Measurements from ENCODE around the gene APOL2. TPM values are rescaled to one million over a fixed set of nuclear protein-coding genes. Genes with fewer than 3 reads are reported as not detected.
"Not testable (repeated sequence)": the region's sequence is repeated elsewhere in the genome, so short reads cannot be mapped to it uniquely, and the experiment has no call there.

The APOL2 gene
- total RNA-seq, 1 donor from 2014 or later, result 10.8 TPM

GRCh38 chr22:36196254-36197064 is 42.9 kb downstream of the APOL2 start:
- ATAC-seq, result no peak

GRCh38 chr22:36194971-36195370 is 44.4 kb downstream of the APOL2 start:
- ATAC-seq, result peak; percentile 65

- ATAC-seq, result no peak
These were observed 44.9 kb downstream of the APOL2 start for GRCh38 chr22:36194385-36194784.

DNA sequence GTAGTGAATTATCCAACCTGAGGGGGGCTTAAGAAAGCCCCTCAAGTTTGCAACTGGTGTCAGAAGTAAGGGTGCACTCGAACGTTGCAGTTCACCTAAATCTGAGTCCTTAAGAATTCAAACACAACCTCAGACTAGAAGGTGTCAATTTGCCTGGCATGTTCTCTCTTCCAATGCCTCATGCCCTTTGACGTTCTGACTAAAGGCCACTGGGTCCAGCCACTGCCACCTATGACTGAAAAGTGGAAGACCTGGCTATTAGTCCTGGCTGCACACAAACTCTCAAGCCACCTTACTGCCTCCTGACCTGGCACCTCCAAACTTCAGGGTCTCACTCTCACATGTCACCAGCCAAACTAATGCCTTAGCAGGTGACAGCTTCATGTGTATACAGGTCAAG is 45.8 kb downstream of the APOL2 start:
- no peak for ATAC-seq

GRCh38 chr22:36193171-36193570 is 46.2 kb downstream of the APOL2 start:
- no peak for ATAC-seq

GRCh38 chr22:36192542-36192941 is 46.8 kb downstream of the APOL2 start:
- no peak for ATAC-seq

GRCh38 chr22:36191106-36191836 is 48.1 kb downstream of the APOL2 start:
- ATAC-seq, result no peak

GRCh38 chr22:36187862-36188261 is 51.5 kb downstream of the APOL2 start:
- not testable (repeated sequence) for ATAC-seq

DNA sequence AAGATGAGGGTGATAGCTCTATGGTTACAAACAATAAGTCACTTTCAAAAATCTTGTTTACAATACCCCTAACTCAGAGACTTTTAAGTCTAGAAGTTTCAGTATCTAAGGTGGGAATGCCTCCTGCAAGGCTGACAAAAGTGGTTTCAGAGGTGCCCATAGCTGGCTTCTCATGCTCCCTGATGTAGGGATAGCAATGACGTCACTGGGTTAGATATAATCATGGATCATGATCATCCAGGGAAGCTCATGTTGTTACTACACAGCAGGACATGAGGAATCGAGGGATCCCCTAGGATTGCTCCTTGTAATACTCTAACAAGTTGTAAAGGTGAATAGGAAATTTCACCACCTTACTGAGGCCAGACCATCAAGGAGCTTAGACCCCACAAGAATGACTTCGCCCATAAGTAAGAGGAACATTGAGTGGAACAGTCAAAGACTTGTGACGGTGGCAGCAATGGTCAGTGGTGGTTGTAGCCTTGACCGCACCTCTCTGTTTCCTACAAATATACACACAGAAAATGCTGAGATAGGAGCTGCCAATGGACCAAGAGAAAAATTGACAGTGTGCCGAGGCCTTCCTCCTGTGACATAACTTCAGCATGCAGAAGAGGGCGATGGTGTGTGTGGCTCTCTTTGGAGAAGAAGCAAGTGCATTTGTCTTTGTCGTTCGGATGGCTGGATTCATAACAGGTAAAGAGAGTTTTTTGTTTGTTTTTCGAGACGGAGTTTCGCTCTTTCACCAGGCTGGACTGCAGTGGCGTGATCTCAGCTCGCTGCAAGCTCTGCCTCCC is 53.3 kb downstream of the APOL2 start:
- ATAC-seq, result no peak

- ATAC-seq, result no peak
These were observed 54.8 kb downstream of the APOL2 start for GRCh38 chr22:36184433-36185025.

DNA sequence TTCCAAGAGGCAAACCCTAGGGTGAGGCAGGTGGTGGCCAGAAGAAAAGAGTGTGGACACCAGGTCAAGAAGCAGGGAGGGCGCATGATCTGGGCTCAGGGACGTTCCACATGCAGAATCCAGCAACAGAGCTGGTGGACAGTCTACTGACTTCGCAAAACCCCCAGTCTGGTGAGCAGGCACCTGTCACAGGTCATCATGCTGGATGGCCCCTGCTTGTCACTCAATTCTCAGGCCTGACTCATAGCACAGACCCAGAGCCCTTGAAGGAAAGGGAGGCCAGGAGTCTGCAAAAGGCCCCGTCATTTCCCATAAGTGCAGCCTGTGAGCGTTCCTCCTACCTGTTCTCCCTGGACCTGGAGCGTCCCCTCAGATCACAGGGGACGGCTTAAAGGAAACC is 55.9 kb downstream of the APOL2 start:
- ATAC-seq, result no peak

GRCh38 chr22:36182857-36183256 is 56.5 kb downstream of the APOL2 start:
- no peak for ATAC-seq

DNA sequence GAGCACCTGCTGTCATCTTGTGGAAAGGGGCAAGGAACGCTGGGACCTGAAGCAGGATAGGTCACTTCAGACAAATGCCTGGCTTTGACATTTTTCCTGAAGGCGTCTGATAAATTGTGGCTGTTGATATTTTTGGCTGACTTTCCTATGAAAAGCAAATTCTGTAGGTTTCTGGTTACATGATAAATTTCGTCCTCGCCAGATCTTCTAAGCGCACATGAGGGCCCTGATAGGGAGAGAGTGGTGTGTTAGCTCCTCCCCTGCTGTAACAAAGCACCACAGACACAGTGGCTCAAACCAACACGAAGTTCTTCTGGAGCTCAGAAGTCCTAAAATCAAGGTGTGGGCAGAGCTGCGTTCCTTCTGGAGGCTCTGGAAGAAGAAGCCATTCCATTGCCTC is 57.3 kb downstream of the APOL2 start:
- no peak for ATAC-seq

GRCh38 chr22:36180928-36181327 is 58.4 kb downstream of the APOL2 start:
- ATAC-seq, result no peak

DNA sequence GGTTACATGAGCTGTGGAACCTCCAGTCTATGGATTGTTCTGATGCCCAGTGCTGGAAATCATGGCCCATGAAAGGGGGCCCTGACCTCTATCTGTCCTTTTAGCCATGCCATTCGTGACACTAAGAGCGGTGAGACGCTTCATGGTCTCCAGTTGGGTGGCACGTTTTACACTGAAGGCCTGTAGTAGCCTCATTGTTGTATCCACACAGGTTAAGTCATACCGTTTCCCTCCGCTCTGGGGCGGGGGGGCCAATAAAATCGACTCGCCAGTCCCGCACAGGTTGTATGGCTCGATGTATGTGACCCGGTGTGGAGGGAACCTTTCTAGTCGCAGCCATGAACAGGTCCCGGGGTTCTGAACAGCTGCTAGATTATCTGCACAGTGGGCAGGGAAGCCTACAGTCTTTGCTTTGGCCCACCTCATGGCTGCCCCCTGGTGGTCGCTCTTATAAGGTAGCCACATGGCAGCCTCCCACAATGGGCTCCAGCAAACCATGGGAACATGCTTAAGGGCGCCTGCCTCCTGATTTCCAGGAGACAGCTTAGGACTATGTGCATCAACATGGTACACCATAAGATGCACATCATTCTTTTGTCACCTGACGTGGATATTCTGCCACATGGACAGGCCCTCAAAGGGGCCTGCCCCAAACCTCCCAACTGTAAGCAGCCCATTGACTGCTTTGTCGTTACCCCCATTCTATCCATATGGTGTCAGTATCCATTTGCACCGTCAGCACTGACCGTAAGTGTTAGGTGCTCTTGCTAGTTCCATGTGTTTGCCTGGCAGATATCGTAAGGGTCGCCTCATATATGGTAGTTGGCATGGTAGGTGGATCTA is 59.1 kb downstream of the APOL2 start:
- ATAC-seq, result peak; percentile 87

DNA sequence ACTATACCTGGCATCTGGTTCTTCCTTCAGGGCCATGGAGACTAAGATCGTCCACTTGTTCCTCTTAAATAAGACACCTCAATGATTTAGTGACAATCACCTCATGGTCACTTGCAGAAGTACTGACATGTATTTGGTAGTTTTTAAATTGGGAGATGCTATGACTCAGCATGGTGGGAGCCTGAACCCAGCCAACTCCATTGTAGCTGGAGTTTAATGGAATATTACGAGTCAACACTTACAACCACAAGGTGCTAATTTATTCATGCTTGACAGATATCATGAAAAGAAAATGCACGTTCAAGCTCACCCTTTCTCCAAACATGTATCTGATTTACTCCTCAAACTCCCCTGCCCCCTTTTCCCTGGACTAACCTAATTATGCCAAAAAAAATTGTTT is 62.2 kb downstream of the APOL2 start:
- ATAC-seq, result no peak

Other genes starting within 250 kb of the APOL2 start
- 42.9 TPM for gene RBFOX2, start 210.7 kb downstream of the APOL2 start, total RNA-seq
- gene APOL3, start 78.8 kb downstream of the APOL2 start, total RNA-seq, result 8.7 TPM
- 3.5 TPM for gene APOL4, start 37.7 kb downstream of the APOL2 start, total RNA-seq
- gene APOL1, start 13.6 kb upstream of the APOL2 start, total RNA-seq, result 19.0 TPM
- gene MYH9, start 148.4 kb upstream of the APOL2 start, total RNA-seq, result 487 TPM
- 103 TPM for gene TXN2, start 242.1 kb upstream of the APOL2 start, total RNA-seq

Data from esophagus mucosa (tissue), 1 donor.